IPS-15b (cell line): ENCODE measurements around the gene PPM1L.

Experiments used
- H3K27me3 ChIP-seq: one replicate; pipeline ENCODE4 v1.6.1; 2013; ENCODE audit warnings: low read length; ENCODE audit not compliant: control insufficient read depth, insufficient read depth
- H3K36me3 ChIP-seq: one replicate; pipeline ENCODE4 v1.6.1; 2013; ENCODE audit warnings: low read length; ENCODE audit not compliant: control insufficient read depth, insufficient read depth
- H3K4me1 ChIP-seq: one replicate; pipeline ENCODE4 v1.6.1; 2013; ENCODE audit warnings: mild to moderate bottlenecking, low read length; ENCODE audit not compliant: control insufficient read depth, insufficient read depth
- H3K4me3 ChIP-seq: one replicate; pipeline ENCODE4 v1.5.1; 2013; ENCODE audit warnings: low read depth, low read length
- H3K9ac ChIP-seq: one replicate; pipeline ENCODE4 v1.6.1; 2013; ENCODE audit warnings: low read depth, mild to moderate bottlenecking, low read length
- H3K9me3 ChIP-seq: one replicate; pipeline ENCODE4 v1.6.1; 2013; ENCODE audit warnings: mild to moderate bottlenecking, low read length; ENCODE audit not compliant: control insufficient read depth, insufficient read depth

Gene PPM1L

GRCh38 chr3:160919942-160920341, 163.9 kb downstream of the PPM1L start:
- Histone ChIP-seq H3K4me1 (no peaks in the 10 kb centered on the region), H3K9ac (no peak overlapping the region), H3K4me3 (no peak overlapping the region), H3K27me3 (no peaks in the 10 kb centered on the region), H3K36me3 (no peaks in the 10 kb centered on the region), H3K9me3 (no peaks in the 10 kb centered on the region)

- no peak overlapping the region for H3K4me3 ChIP-seq
- H3K9me3 ChIP-seq: no peaks in the 10 kb centered on the region
- H3K4me1 ChIP-seq: no peaks in the 10 kb centered on the region
- H3K9ac ChIP-seq: no peak overlapping the region
- no peaks in the 10 kb centered on the region for H3K36me3 ChIP-seq
- H3K27me3 ChIP-seq: no peaks in the 10 kb centered on the region
Measured at GRCh38 chr3:160921020-160921635, 165.1 kb downstream of the PPM1L start.

- H3K36me3 ChIP-seq: no peaks in the 10 kb centered on the region
- H3K4me3 ChIP-seq: no peak overlapping the region
- H3K9ac ChIP-seq: no peak overlapping the region
- no peaks in the 10 kb centered on the region for H3K27me3 ChIP-seq
- H3K4me1 ChIP-seq: no peaks in the 10 kb centered on the region
- no peaks in the 10 kb centered on the region for H3K9me3 ChIP-seq
Measured at GRCh38 chr3:160924776-160925175, 168.7 kb downstream of the PPM1L start.

DNA sequence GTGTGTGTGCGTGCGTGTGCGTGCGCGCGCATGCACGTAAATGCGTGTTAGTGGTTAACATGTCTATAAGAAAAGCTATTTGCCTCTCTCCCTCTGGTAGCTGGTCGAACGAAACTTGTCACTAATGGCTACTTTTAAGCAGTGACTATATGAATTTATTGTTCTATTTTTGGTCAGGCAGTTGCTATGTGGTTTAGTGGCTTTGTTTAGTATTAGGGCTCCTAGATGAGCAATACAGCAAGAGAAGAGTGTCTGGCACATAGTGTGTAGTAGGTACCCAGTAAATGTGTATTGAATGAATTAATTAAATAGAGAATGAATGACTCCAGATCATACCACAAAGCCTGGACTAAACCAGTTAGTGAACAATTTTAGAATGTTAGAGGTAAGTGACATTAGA, 171.6 kb downstream of the PPM1L start:
- H3K4me1 ChIP-seq: no peaks in the 10 kb centered on the region
- H3K27me3 ChIP-seq: no peaks in the 10 kb centered on the region
- no peak overlapping the region for H3K9ac ChIP-seq
- no peak overlapping the region for H3K4me3 ChIP-seq
- H3K36me3 ChIP-seq: no peaks in the 10 kb centered on the region
- no peaks in the 10 kb centered on the region for H3K9me3 ChIP-seq

DNA sequence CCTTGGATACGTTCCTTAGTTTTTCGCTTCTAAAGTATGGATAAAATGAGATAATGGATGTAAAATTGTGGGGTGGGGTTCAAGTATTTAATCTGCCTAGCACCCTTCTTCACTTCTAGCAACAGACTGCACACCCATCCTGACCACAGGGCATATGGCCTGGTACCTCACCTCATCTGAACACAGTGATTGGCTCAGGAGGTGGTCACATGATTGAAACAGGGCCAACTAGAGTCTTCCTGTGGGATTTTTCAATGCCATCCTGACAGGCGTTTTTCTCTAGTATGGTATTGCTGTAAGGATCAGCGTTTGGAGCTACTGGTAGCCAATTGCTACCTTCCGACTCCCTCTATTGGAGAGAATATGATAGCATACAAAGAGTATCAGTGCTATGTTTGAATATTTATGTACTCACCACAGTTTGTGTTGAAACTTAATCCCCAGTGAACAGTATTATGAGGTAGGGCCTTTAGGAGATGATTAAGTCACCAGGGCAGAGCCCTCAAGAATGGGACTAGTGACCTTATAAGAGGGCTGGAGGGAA, 172.2 kb downstream of the PPM1L start:
- Histone ChIP-seq H3K36me3 (no peaks in the 10 kb centered on the region), H3K4me3 (no peak overlapping the region), H3K4me1 (no peaks in the 10 kb centered on the region), H3K9me3 (no peaks in the 10 kb centered on the region), H3K9ac (no peak overlapping the region), H3K27me3 (no peaks in the 10 kb centered on the region)

GRCh38 chr3:160929595-160929994, 173.6 kb downstream of the PPM1L start:
- H3K4me1 ChIP-seq: no peaks in the 10 kb centered on the region
- no peaks in the 10 kb centered on the region for H3K9me3 ChIP-seq
- H3K4me3 ChIP-seq: no peak overlapping the region
- no peaks in the 10 kb centered on the region for H3K27me3 ChIP-seq
- no peak overlapping the region for H3K9ac ChIP-seq
- H3K36me3 ChIP-seq: no peaks in the 10 kb centered on the region

DNA sequence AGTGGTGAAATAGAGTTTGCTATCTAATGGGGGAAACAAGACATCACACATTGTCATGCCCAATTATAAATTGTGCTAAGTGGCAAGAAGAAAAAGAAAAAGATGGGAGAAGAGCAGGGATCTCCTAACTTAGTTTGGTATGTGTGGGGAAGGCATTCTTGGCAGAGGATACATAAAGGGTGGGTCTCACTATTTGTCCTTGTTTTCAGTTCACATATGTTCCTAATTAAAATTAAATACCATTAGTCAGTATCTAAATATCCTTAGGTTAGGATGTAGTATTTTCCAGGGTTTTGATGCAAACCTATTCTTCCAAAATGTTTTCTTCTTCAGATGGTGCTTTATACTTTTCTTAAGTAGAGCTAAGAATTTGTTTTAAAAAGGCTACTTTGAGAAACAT, 175.4 kb downstream of the PPM1L start:
- Histone ChIP-seq H3K4me3 (no peak overlapping the region), H3K9me3 (no peaks in the 10 kb centered on the region), H3K27me3 (no peaks in the 10 kb centered on the region), H3K4me1 (no peaks in the 10 kb centered on the region), H3K36me3 (no peaks in the 10 kb centered on the region), H3K9ac (no peak overlapping the region)

DNA sequence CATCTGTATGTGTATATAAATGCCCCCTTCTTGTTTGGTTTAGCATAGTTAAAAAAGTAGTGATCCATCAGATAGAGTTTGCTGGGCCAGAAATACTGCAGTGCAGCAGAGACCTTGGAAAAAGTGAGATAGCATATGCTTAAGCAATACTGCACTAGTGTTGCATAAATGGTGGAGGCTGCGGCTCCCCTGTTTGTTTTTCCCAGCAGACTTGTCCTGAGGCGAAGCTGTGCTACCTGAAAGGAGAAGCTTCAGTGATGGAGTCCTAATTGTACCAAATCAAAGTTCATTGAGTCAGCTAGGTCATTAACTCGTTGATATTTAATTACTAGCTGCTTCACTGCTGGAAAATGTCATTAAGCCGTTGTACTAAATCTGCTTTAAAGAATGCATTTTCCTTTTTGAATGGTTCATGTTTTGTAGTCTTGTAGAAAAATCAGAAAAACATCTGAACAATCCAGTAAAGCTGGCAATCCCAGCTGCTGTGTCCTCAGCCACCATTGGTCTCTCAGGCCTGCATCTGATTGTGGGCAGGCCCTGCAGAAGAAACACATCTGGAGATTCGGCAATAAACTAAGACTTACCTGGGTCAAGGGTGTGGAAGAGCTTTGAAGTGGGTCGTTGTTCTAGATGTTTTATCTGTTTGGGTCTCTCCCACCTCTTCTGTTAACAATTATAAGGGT, 179.5 kb downstream of the PPM1L start:
- no peaks in the 10 kb centered on the region for H3K27me3 ChIP-seq
- H3K9ac ChIP-seq: no peak overlapping the region
- H3K4me1 ChIP-seq: no peaks in the 10 kb centered on the region
- H3K4me3 ChIP-seq: no peak overlapping the region
- no peaks in the 10 kb centered on the region for H3K9me3 ChIP-seq
- no peaks in the 10 kb centered on the region for H3K36me3 ChIP-seq

GRCh38 chr3:160941885-160942494, 186.0 kb downstream of the PPM1L start:
- H3K27me3 ChIP-seq: no peaks in the 10 kb centered on the region

GRCh38 chr3:160943996-160944395, 188.0 kb downstream of the PPM1L start:
- Histone ChIP-seq H3K4me3 (no peak overlapping the region), H3K36me3 (no peaks in the 10 kb centered on the region), H3K9ac (no peak overlapping the region), H3K9me3 (no peaks in the 10 kb centered on the region), H3K4me1 (no peaks in the 10 kb centered on the region), H3K27me3 (no peaks in the 10 kb centered on the region)

More at GRCh38 chr3:160941885-160942494, 186.0 kb downstream of the PPM1L start:
- Histone ChIP-seq H3K9me3 (no peaks in the 10 kb centered on the region), H3K36me3 (no peaks in the 10 kb centered on the region), H3K4me1 (no peaks in the 10 kb centered on the region), H3K4me3 (no peak overlapping the region), H3K9ac (no peak overlapping the region)

DNA sequence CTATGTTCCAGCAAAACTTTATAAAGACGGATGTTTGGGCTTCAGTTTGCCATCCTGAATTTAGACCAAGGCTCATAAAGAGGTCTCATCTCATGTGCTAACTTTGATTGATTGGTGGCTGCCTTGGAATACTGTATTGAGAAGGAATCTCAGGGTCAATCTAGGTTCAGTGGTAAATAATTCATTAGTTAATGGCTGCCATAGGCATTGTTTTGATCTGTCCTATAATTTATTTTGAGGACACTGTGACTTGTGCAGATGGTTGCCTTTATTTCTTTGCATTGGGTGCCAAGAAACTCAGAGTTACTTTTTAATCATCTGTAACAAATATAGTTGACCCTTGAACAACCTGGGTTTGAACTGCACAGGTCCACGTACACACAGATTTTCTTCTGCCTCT, 189.3 kb downstream of the PPM1L start:
- no peaks in the 10 kb centered on the region for H3K9me3 ChIP-seq
- H3K4me3 ChIP-seq: no peak overlapping the region
- H3K27me3 ChIP-seq: no peaks in the 10 kb centered on the region
- H3K36me3 ChIP-seq: no peaks in the 10 kb centered on the region
- H3K4me1 ChIP-seq: no peaks in the 10 kb centered on the region
- H3K9ac ChIP-seq: no peak overlapping the region

- no peak overlapping the region for H3K4me3 ChIP-seq
- H3K27me3 ChIP-seq: no peaks in the 10 kb centered on the region
Measured at GRCh38 chr3:160948273-160948672, 192.2 kb downstream of the PPM1L start.

More at GRCh38 chr3:160948273-160948672, 192.2 kb downstream of the PPM1L start:
- Histone ChIP-seq H3K9me3 (no peaks in the 10 kb centered on the region), H3K4me1 (no peaks in the 10 kb centered on the region), H3K9ac (no peak overlapping the region), H3K36me3 (no peaks in the 10 kb centered on the region)
